H1 (cell line): ENCODE data around the gene C22orf23. TPM values are rescaled to one million over a fixed set of nuclear protein-coding genes. Genes with fewer than 3 reads are reported as not detected.

Source experiments
- CTCF ChIA-PET: fragments of 300-600 bp; sonication (Branson Sonifier 250); formaldehyde crosslinking; loops from one replicate; lab custom pipeline; 2021; ENCODE audit not compliant: partially characterized antibody; lab: Charles Lee
- POLR2A ChIA-PET: fragments of 300-600 bp; sonication (Branson Sonifier 250); formaldehyde crosslinking; loops from one replicate; lab custom pipeline; 2021; ENCODE audit warnings: inconsistent platforms; ENCODE audit not compliant: partially characterized antibody; lab: Charles Lee
- DNase-seq, 2 experiments: peaks; one replicate each; pipeline versions ENCODE4 v3.0.0 to v3.0.0-alpha.2; 2010 to 2022; ENCODE audit warnings: low spot score in 2 of 2, low read depth in 1 of 2, mixed read lengths in 1 of 2
- FAIRE-seq: peaks from 2 replicates; lab custom pipeline; 2011; peaks lifted over from hg19 to GRCh38; lab: Jason Lieb, UNC
- H2AFZ ChIP-seq: 2 replicates; pipeline ENCODE4 v1.8.1; 2012; ENCODE audit warnings: low read length, inconsistent platforms
- H2AK5ac ChIP-seq: 2 replicates; pipeline ENCODE4 v1.6.1; 2013; ENCODE audit warnings: low read depth, low read length
- H2BK120ac ChIP-seq: replicated peaks from 2 replicates; pipeline ENCODE3; 2013; ENCODE audit warnings: low read depth, low read length, inconsistent platforms
- H2BK12ac ChIP-seq: 2 replicates; pipeline ENCODE4 v1.6.1; 2013; ENCODE audit warnings: low read depth, low read length
- H2BK15ac ChIP-seq: 2 replicates; pipeline ENCODE4 v1.6.1; 2013; ENCODE audit warnings: low read length
- H2BK20ac ChIP-seq: 2 replicates; pipeline ENCODE4 v1.6.1; 2013; ENCODE audit warnings: low read length
- H2BK5ac ChIP-seq: 2 replicates; pipeline ENCODE4 v1.6.1; 2013; ENCODE audit warnings: low read depth, low read length
- H3K14ac ChIP-seq: 2 replicates; pipeline ENCODE4 v1.6.1; 2013; ENCODE audit warnings: inconsistent platforms; ENCODE audit not compliant: insufficient read length
- H3K18ac ChIP-seq: 2 replicates; pipeline ENCODE4 v1.6.1; 2013; ENCODE audit warnings: low read length; ENCODE audit errors: extremely low read depth
- H3K23ac ChIP-seq: 2 replicates; pipeline ENCODE4 v1.6.1; 2013; ENCODE audit warnings: inconsistent platforms; ENCODE audit not compliant: insufficient read length
- H3K23me2 ChIP-seq: 2 replicates; pipeline ENCODE4 v1.6.1; 2013; ENCODE audit warnings: low read depth, low read length
- H3K27ac ChIP-seq: 2 replicates; pipeline ENCODE4 v1.6.1; 2011; ENCODE audit warnings: low read depth, low read length, inconsistent platforms
- H3K27me3 ChIP-seq, 4 experiments: replicated peaks in 1 of 4; 1 replicate in 1 of 4; 2 replicates in 3 of 4; pipeline versions ENCODE4 v1.6.1 to v1.8.1; 2011 to 2013; ENCODE audit warnings: low read length in 3 of 4, mild to moderate bottlenecking in 3 of 4, inconsistent platforms in 2 of 4, mixed read lengths in 2 of 4, moderate library complexity in 1 of 4; ENCODE audit not compliant: control insufficient read depth in 3 of 4, insufficient read depth in 3 of 4; ENCODE audit errors: extremely low read depth in 1 of 4
- H3K36me3 ChIP-seq, 4 experiments: 2 replicates each; pipeline versions ENCODE4 v1.6.1 to v1.8.1; 2011 to 2013; ENCODE audit warnings: mild to moderate bottlenecking in 4 of 4, low read length in 3 of 4, moderate library complexity in 2 of 4, control low read depth in 1 of 4, inconsistent platforms in 1 of 4; ENCODE audit not compliant: insufficient read depth in 4 of 4, control insufficient read depth in 2 of 4
- H3K4ac ChIP-seq: replicated peaks from 2 replicates; pipeline ENCODE3; 2013; ENCODE audit warnings: low read length, low read depth, mixed read lengths, inconsistent platforms; ENCODE audit not compliant: insufficient read length
- H3K4me1 ChIP-seq, 4 experiments: replicated peaks in 1 of 4; 1 replicate in 1 of 4; 2 replicates in 3 of 4; pipeline versions ENCODE4 v1.6.1 to v1.8.1; 2011 to 2013; ENCODE audit warnings: low read length in 3 of 4, inconsistent platforms in 2 of 4, mixed read lengths in 1 of 4; ENCODE audit not compliant: insufficient read depth in 4 of 4, control insufficient read depth in 3 of 4
- H3K4me2 ChIP-seq, 2 experiments: 2 replicates each; pipeline versions ENCODE4 v1.6.1 to v1.8.1; 2011 to 2013; ENCODE audit warnings: low read depth in 2 of 2, low read length in 2 of 2, control low read depth in 1 of 2, inconsistent platforms in 1 of 2, mild to moderate bottlenecking in 1 of 2; ENCODE audit not compliant: insufficient read depth in 1 of 2
- H3K4me3 ChIP-seq, 4 experiments: fragments of 200-600, 300-600 bp in 1 of 4; sonication (generic), shearing (Covaris generic), sonication (Bioruptor Twin) in 1 of 4; 2 replicates each; pipeline versions ENCODE4 v1.5.1 to v1.8.1; 2011 to 2016; ENCODE audit warnings: low read length in 4 of 4, low read depth in 3 of 4, control low read depth in 2 of 4, inconsistent platforms in 2 of 4, mild to moderate bottlenecking in 2 of 4, mixed read lengths in 1 of 4, moderate library complexity in 1 of 4; ENCODE audit not compliant: insufficient read depth in 2 of 4; ENCODE audit errors: extremely low read depth in 1 of 4
- H3K56ac ChIP-seq: replicated peaks from 2 replicates; pipeline ENCODE3; 2013; ENCODE audit warnings: low read depth, mild to moderate bottlenecking, mixed read lengths, low read length, inconsistent platforms; ENCODE audit not compliant: insufficient read length
- H3K79me1 ChIP-seq: 2 replicates; pipeline ENCODE4 v1.6.1; 2013; ENCODE audit warnings: low read depth, low read length, control low read depth
- H3K79me2 ChIP-seq, 2 experiments: 2 replicates each; pipeline versions ENCODE4 v1.6.1 to v1.8.1; 2012 to 2013; ENCODE audit warnings: low read length in 2 of 2, mild to moderate bottlenecking in 2 of 2, inconsistent platforms in 1 of 2; ENCODE audit not compliant: insufficient read depth in 2 of 2, control insufficient read depth in 1 of 2
- H3K9ac ChIP-seq, 4 experiments: replicated peaks in 1 of 4; 1 replicate in 1 of 4; 2 replicates in 3 of 4; pipeline versions ENCODE4 v1.6.1 to v1.8.1; 2011 to 2013; ENCODE audit warnings: low read depth in 3 of 4, low read length in 3 of 4, control low read depth in 2 of 4, mild to moderate bottlenecking in 2 of 4, moderate library complexity in 2 of 4, inconsistent platforms in 1 of 4; ENCODE audit errors: extremely low read depth in 1 of 4
- H3K9me3 ChIP-seq, 2 experiments: 2 replicates each; pipeline versions ENCODE4 v1.6.1 to v1.8.1; 2012 to 2013; ENCODE audit warnings: mild to moderate bottlenecking in 2 of 2, moderate library complexity in 2 of 2, control low read depth in 1 of 2, inconsistent platforms in 1 of 2, low read depth in 1 of 2, low read length in 1 of 2, mixed read lengths in 1 of 2; ENCODE audit not compliant: insufficient read depth in 2 of 2
- H4K20me1 ChIP-seq, 2 experiments: replicated peaks in 1 of 2; 2 replicates each; pipeline versions ENCODE3 to v1.8.1; 2011 to 2013; ENCODE audit warnings: inconsistent platforms in 2 of 2, low read length in 2 of 2, mild to moderate bottlenecking in 1 of 2; ENCODE audit not compliant: insufficient read depth in 2 of 2, control insufficient read depth in 1 of 2
- H4K5ac ChIP-seq: 2 replicates; pipeline ENCODE4 v1.6.1; 2013; ENCODE audit warnings: low read length, low read depth, mixed read lengths, inconsistent platforms; ENCODE audit not compliant: insufficient read length
- H4K8ac ChIP-seq: 2 replicates; pipeline ENCODE4 v1.8.0; 2013; ENCODE audit warnings: mild to moderate bottlenecking, moderate library complexity, low read length, inconsistent platforms; ENCODE audit not compliant: insufficient read depth; ENCODE audit errors: extremely low read depth
- H4K91ac ChIP-seq: replicated peaks from 2 replicates; pipeline ENCODE3; 2013; ENCODE audit warnings: low read length, mixed read lengths, inconsistent platforms; ENCODE audit not compliant: insufficient read length
- CEBPB ChIP-seq: IDR thresholded peaks from 2 replicates; pipeline ENCODE4 v1.6.1; 2012; ENCODE audit warnings: low read depth, low read length
- RXRA ChIP-seq: IDR thresholded peaks from 2 replicates; pipeline ENCODE4 v1.6.1; 2011; ENCODE audit warnings: low read depth, mild to moderate bottlenecking, low read length, moderate library complexity; ENCODE audit not compliant: insufficient read depth
- WGBS, 2 experiments: shearing (Covaris generic) in 1 of 2; methylation state at CpG; one replicate each; pipeline versions ENCODE4 v1.1.6 to v1.1.7; 2013 to 2015; ENCODE audit warnings: low lambda C conversion rate in 2 of 2, mixed read lengths in 2 of 2, inconsistent platforms in 1 of 2, low coverage in 1 of 2, missing lambda C conversion rate in 1 of 2; ENCODE audit not compliant: insufficient replicate concordance in 2 of 2, insufficient coverage in 1 of 2, insufficient read length in 1 of 2; ENCODE audit errors: extremely low coverage in 1 of 2, missing lambda C conversion rate in 1 of 2; 5-methylcytosine and 5-hydroxymethylcytosine counted together
- polyA plus RNA-seq, 7 experiments: library from polyadenylated mRNA; depleted of rRNA in 3 of 7; stranded (reverse) in 5 of 7; unstranded in 2 of 7; fragments of >200 nt in 5 of 7; fragments of 200-250 nt in 2 of 7; gene quantifications; 1 replicate in 5 of 7; 2 replicates in 1 of 7; 4 replicates in 1 of 7; pipeline versions ENCODE4 v1.2.1 to v1.2.3, GENCODE V29; 2011 to 2013; ENCODE audit warnings: missing spikeins in 2 of 7, mixed read lengths in 2 of 7
- total RNA-seq: library from RNA; stranded (reverse); fragmentation: NEBNext Ultra II Directional; extraction: Animal tissue kit (Norgen Biotek cat#: 25700); gene quantifications from 2 replicates; pipeline ENCODE4 v1.2.1, GENCODE V29; 2021

Gene C22orf23
- total and polyA plus RNA-seq, 2 of the 8 experiments (the other 6 are each of a cell fraction or from before 2014, with no cell fraction given): 0.50 to 0.54 TPM

DNA sequence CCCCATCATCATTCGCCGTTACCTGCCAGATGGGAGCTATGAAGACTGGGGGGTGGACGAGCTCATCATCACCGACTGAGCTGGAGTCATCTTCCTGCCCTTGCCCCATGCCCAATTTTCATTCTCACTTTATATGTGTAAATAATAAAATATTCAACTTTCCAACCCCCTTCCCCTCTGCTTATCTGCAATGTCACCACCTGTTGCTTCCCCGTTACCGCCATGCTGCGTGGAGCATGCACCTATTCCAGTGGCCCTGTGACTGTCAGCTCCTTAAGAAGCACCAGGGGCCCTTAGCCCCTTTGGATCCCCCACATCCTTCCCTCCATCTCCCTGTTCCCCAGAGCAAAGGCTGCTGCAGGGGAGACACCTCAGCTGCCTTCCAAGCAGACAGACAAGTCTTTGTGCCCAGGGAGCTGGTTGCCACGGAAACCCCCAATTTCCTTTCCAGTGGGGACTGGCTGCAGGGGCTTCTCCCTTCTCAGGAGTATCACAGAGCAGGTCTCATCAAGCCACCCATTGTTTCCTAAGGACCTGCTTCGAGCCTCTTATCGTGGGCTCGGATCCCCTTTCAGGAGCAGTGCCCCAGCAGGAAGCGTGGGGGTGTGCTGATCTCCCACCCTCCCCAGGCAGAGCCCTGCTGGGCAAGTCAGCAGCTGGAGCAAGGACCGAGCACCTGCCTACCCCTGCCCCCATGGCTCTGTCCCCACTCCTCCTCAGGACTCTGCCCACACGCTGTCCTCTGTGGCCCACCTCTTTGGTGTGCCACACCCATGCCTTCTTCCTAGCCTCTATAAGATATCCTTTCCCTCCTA, 14.4 kb upstream of the C22orf23 start:
- H3K9ac ChIP-seq: no peak overlapping the region
- no peak for DNase-seq
- FAIRE-seq: no peak

More for the DNA sequence above, 14.4 kb upstream of the C22orf23 start:
- Histone ChIP-seq H3K4me1 (peaks cover 6 to 20% (median 11%) of the 10 kb centered on the region in 4 experiments), H3K79me1 (peaks cover 9% of the 10 kb centered on the region), H4K8ac (no peak overlapping the region), H2BK15ac (no peak overlapping the region), H3K9me3 (no peaks in the 10 kb centered on the region), H3K4ac (no peak overlapping the region), H4K20me1 (peaks cover 2 to 3% of the 10 kb centered on the region in 2 experiments), H2BK5ac (no peak overlapping the region), H2AFZ (no peak overlapping the region), H3K27me3 (no peaks in the 10 kb centered on the region), H4K91ac (no peak overlapping the region), H3K79me2 (0 out of 4 replicates have a peak, but pooled peaks cover 0 to 3% of the 10 kb centered on the region in 2 experiments), H3K23me2 (peaks cover 2% of the 10 kb centered on the region; the same call in 1 of the 2 replicates), H3K4me2 (no peak overlapping the region; a peak in 1 of 4 replicates), H3K14ac (no peak overlapping the region), H3K56ac (no peak overlapping the region), H3K23ac (no peak overlapping the region), H2BK20ac (no peak overlapping the region), H4K5ac (no peak overlapping the region), H3K27ac (no peak overlapping the region), H3K18ac (no peak overlapping the region), H2BK12ac (no peak overlapping the region), H3K36me3 (peaks cover 4 to 22% (median 9%) of the 10 kb centered on the region in 4 experiments; a peak in 7 of 8 replicates), H2BK120ac (no peak overlapping the region), H2AK5ac (no peak overlapping the region), H3K4me3 (no peak overlapping the region)
- TF ChIP-seq CEBPB (no peak), RXRA (no peak)
- 83% methylated on average over 14 of the region's 14 CpGs; no CpG with 5 or more reads in 1 of the 2 experiments for WGBS, 2 experiments
- CTCF ChIA-PET: interaction anchor here (0.7 to 5.3 kb wide), 11 partner anchors 8 to 93 kb away, joined by 3 to 48 read pairs (median 5); partner anchors contain the start of genes C22orf23 and POLR2F
- POLR2A ChIA-PET: interaction anchor here (0.7 to 2.6 kb wide), 5 partner anchors 12 to 69 kb away, joined by 3 to 9 read pairs (median 3); no protein-coding TSS in a partner anchor
